B cell (primary cell): ENCODE measurements around the gene HERC4. TPM values are rescaled to one million over a fixed set of nuclear protein-coding genes. Genes with fewer than 3 reads are reported as not detected.

ENCODE experiments used
- ATAC-seq: fragments of 200-7000 bp; cut with Tn5 transposase; one replicate; pipeline ENCODE4 v1.10.0; 2021; ENCODE audit warnings: low read depth, mild to moderate bottlenecking, moderate number of reproducible peaks, moderate library complexity
- CTCF ChIA-PET: fragments of 350-600 bp; sonication (Branson Sonifier 250); formaldehyde crosslinking; loops from one replicate; lab custom pipeline; 2021; ENCODE audit warnings: antibody characterized with exemption, inconsistent platforms; lab: Charles Lee
- POLR2A ChIA-PET: fragments of 350-600 bp; sonication (Branson Sonifier 250); formaldehyde crosslinking; loops from one replicate; lab custom pipeline; 2021; ENCODE audit warnings: antibody characterized with exemption; lab: Charles Lee
- DNase-seq: peaks from one replicate; pipeline ENCODE4 v3.0.0; 2013
- H2AFZ ChIP-seq: 2 replicates; pipeline ENCODE4 v1.6.1; 2012; ENCODE audit warnings: mild to moderate bottlenecking, low read depth, low read length; ENCODE audit not compliant: insufficient read depth, poor library complexity, severe bottlenecking
- H3K27ac ChIP-seq, 2 donors: 1 replicate in 1 of 2; 2 replicates in 1 of 2; pipeline ENCODE4 v1.5.1; 2012 to 2013; ENCODE audit warnings: low read length in 2 of 2, mild to moderate bottlenecking in 2 of 2, moderate library complexity in 1 of 2
- H3K27me3 ChIP-seq, 4 experiments: fragments of 200-600 bp in 1 of 4; sonication (generic) in 1 of 4; replicated peaks in 1 of 4; 1 replicate in 2 of 4; 2 replicates in 2 of 4; pipeline versions ENCODE4 v1.6.1 to v1.7.0; 2013 to 2016; ENCODE audit warnings: low read length in 3 of 4, mild to moderate bottlenecking in 2 of 4, mixed read lengths in 1 of 4, moderate library complexity in 1 of 4; ENCODE audit not compliant: insufficient read depth in 4 of 4, control insufficient read depth in 3 of 4; ENCODE audit errors: control extremely low read depth in 1 of 4
- H3K36me3 ChIP-seq, 2 experiments: replicated peaks in 1 of 2; 1 replicate in 1 of 2; 2 replicates in 1 of 2; pipeline versions ENCODE4 v1.6.1 to v1.7.1; 2013; ENCODE audit warnings: low read length in 1 of 2; ENCODE audit not compliant: insufficient read depth in 2 of 2, control insufficient read depth in 1 of 2; ENCODE audit errors: control extremely low read depth in 1 of 2, extremely low read depth in 1 of 2
- H3K4me1 ChIP-seq, 2 donors: fragments of 200-600 bp in 1 of 2; sonication (generic) in 1 of 2; 1 replicate in 1 of 2; 2 replicates in 1 of 2; pipeline versions ENCODE4 v1.5.1 to v1.6.1; 2013 to 2017; ENCODE audit warnings: low read length in 2 of 2; ENCODE audit not compliant: control insufficient read depth in 2 of 2, insufficient read depth in 2 of 2
- H3K4me2 ChIP-seq: replicated peaks from 2 replicates; pipeline ENCODE3; 2012; ENCODE audit warnings: mild to moderate bottlenecking, low read depth, low read length; ENCODE audit not compliant: poor library complexity, severe bottlenecking
- H3K4me3 ChIP-seq, 5 experiments: fragments of 200-600 bp in 1 of 5; sonication (generic) in 1 of 5; 1 replicate in 3 of 5; 2 replicates in 2 of 5; pipeline versions ENCODE4 v1.5.1 to v1.7.0; 2011 to 2016; ENCODE audit warnings: low read length in 4 of 5, mild to moderate bottlenecking in 4 of 5, low read depth in 2 of 5, control low read depth in 1 of 5, moderate library complexity in 1 of 5; ENCODE audit not compliant: insufficient read depth in 1 of 5; ENCODE audit errors: control extremely low read depth in 1 of 5, extremely low read depth in 1 of 5
- H3K79me2 ChIP-seq: fragments of 200-600 bp; sonication (generic); one replicate; pipeline ENCODE4 v1.6.0; 2016; ENCODE audit warnings: low read length; ENCODE audit not compliant: control insufficient read depth, insufficient read depth
- H3K9ac ChIP-seq: fragments of 200-600 bp; sonication (generic); 2 replicates; pipeline ENCODE4 v1.6.1; 2017; ENCODE audit warnings: mild to moderate bottlenecking, low read length, moderate library complexity
- H3K9me3 ChIP-seq, 3 donors: one replicate each; pipeline versions ENCODE4 v1.6.1 to v1.7.1; 2013; ENCODE audit warnings: low read length in 2 of 3; ENCODE audit not compliant: control insufficient read depth in 2 of 3, insufficient read depth in 1 of 3; ENCODE audit errors: control extremely low read depth in 1 of 3
- H4K20me1 ChIP-seq: 2 replicates; pipeline ENCODE4 v1.6.0; 2012; ENCODE audit warnings: mild to moderate bottlenecking, low read length; ENCODE audit not compliant: insufficient read depth, control insufficient read depth, poor library complexity, severe bottlenecking
- H3K27ac Mint-ChIP-seq: one replicate; pipeline ENCODE4 v1.8.0; 2021; ENCODE audit warnings: mixed read lengths
- H3K27me3 Mint-ChIP-seq: one replicate; pipeline ENCODE4 v1.8.0; 2021; ENCODE audit warnings: mixed read lengths
- H3K4me1 Mint-ChIP-seq: one replicate; pipeline ENCODE4 v1.8.0; 2021; ENCODE audit warnings: mixed read lengths
- H3K4me3 Mint-ChIP-seq: one replicate; pipeline ENCODE4 v1.8.0; 2021; ENCODE audit warnings: mixed read lengths
- H3K9me3 Mint-ChIP-seq: one replicate; pipeline ENCODE4 v1.8.0; 2022; ENCODE audit warnings: mixed read lengths; ENCODE audit not compliant: insufficient read depth
- EZH2 ChIP-seq: IDR thresholded peaks from 2 replicates; pipeline ENCODE4 v1.6.1; 2012; ENCODE audit warnings: borderline replicate concordance, low read depth, mild to moderate bottlenecking, moderate library complexity, low read length; ENCODE audit not compliant: insufficient read depth, poor library complexity, severe bottlenecking
- WGBS: methylation state at CpG from one replicate; pipeline ENCODE4 v1.1.5; 2013; ENCODE audit warnings: missing lambda C conversion rate; ENCODE audit not compliant: insufficient coverage; 5-methylcytosine and 5-hydroxymethylcytosine counted together
- intact Hi-C: fragments of 100-400 bp; cut with micrococcal nuclease; formaldehyde crosslinking; loops from one replicate; pipeline ENCODE4 v1.10.0; 2022
- polyA plus RNA-seq: library from polyadenylated mRNA; depleted of rRNA; stranded (reverse); fragments of >200 nt; gene quantifications from 2 replicates; pipeline ENCODE4 v1.2.3, GENCODE V29; 2012
- total RNA-seq, 2 donors: library from RNA; stranded (reverse); fragments of 120-200 nt in 1 of 2; gene quantifications; 1 replicate in 1 of 2; 2 replicates in 1 of 2; pipeline versions ENCODE4 v1.2.3 to v1.2.4, GENCODE V29; 2013 to 2022
- TF ChIP-seq, protein P1 (sequence below): fragments of 200-600 bp; IDR thresholded peaks from one replicate; pipeline ENCODE4 v1.8.0; 2022; ENCODE audit warnings: antibody characterized with exemption, mild to moderate bottlenecking

HERC4 gene
- total and polyA plus RNA-seq, 2 donors (not counting 1 experiment from before 2014, with no cell fraction given), result 18.2 to 118 TPM

GRCh38 chr10:68111584-68111983 is 36.5 kb upstream of the HERC4 start:
- Histone ChIP-seq H4K20me1 (no peaks in the 10 kb centered on the region), H3K9ac (no peak overlapping the region), H3K4me3 (no peak overlapping the region), H3K79me2 (no peaks in the 10 kb centered on the region), H2AFZ (no peak overlapping the region), H3K9me3 (no peaks in the 10 kb centered on the region), H3K4me2 (no peak overlapping the region), H3K4me1 (no peaks in the 10 kb centered on the region), H3K27ac (no peak overlapping the region), H3K27me3 (peaks cover 0 to 2% (median 1%) of the 10 kb centered on the region in 4 experiments), H3K36me3 (no peaks in the 10 kb centered on the region)
- no peaks in the 10 kb centered on the region for H3K27me3 Mint-ChIP-seq
- H3K4me3 Mint-ChIP-seq, result no peak overlapping the region
- no peak overlapping the region for H3K27ac Mint-ChIP-seq
- no peaks in the 10 kb centered on the region for H3K4me1 Mint-ChIP-seq
- 85% methylated on average over 2 of the region's 2 CpGs for WGBS
- H3K9me3 Mint-ChIP-seq, result no peaks in the 10 kb centered on the region
- DNase-seq, result no peak
- POLR2A ChIA-PET, result no interaction called here
- ATAC-seq, result no peak
- TF ChIP-seq, protein P1, sequence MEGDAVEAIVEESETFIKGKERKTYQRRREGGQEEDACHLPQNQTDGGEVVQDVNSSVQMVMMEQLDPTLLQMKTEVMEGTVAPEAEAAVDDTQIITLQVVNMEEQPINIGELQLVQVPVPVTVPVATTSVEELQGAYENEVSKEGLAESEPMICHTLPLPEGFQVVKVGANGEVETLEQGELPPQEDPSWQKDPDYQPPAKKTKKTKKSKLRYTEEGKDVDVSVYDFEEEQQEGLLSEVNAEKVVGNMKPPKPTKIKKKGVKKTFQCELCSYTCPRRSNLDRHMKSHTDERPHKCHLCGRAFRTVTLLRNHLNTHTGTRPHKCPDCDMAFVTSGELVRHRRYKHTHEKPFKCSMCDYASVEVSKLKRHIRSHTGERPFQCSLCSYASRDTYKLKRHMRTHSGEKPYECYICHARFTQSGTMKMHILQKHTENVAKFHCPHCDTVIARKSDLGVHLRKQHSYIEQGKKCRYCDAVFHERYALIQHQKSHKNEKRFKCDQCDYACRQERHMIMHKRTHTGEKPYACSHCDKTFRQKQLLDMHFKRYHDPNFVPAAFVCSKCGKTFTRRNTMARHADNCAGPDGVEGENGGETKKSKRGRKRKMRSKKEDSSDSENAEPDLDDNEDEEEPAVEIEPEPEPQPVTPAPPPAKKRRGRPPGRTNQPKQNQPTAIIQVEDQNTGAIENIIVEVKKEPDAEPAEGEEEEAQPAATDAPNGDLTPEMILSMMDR, result no peak
- TF ChIP-seq EZH2, result no peak
- intact Hi-C loops, result no loop called here
- CTCF ChIA-PET, result no interaction called here

GRCh38 chr10:68110027-68110426 is 34.9 kb upstream of the HERC4 start:
- intact Hi-C loops, result no loop called here
- CTCF ChIA-PET, result no interaction called here
- no peaks in the 10 kb centered on the region for H3K4me1 Mint-ChIP-seq
- DNase-seq, result no peak
- no peaks in the 10 kb centered on the region for H4K20me1 ChIP-seq
- H3K27ac ChIP-seq, result no peak overlapping the region
- no peak overlapping the region for H3K4me2 ChIP-seq
- POLR2A ChIA-PET, result no interaction called here
- no peaks in the 10 kb centered on the region for H3K36me3 ChIP-seq
- H3K9ac ChIP-seq, result no peak overlapping the region
- TF ChIP-seq EZH2, result no peak
- TF ChIP-seq, protein P1, result no peak
- no peak overlapping the region for H3K4me3 Mint-ChIP-seq
- ATAC-seq, result no peak
- no peaks in the 10 kb centered on the region for H3K4me1 ChIP-seq
- H3K79me2 ChIP-seq, result no peaks in the 10 kb centered on the region
- peaks cover 0 to 2% (median 0%) of the 10 kb centered on the region in 4 experiments for H3K27me3 ChIP-seq
- H3K9me3 ChIP-seq, result no peaks in the 10 kb centered on the region
- WGBS, result no CpG with 5 or more reads among the region's 2 CpGs
- no peaks in the 10 kb centered on the region for H3K9me3 Mint-ChIP-seq
- H3K27ac Mint-ChIP-seq, result no peak overlapping the region
- no peak overlapping the region for H3K4me3 ChIP-seq
- no peak overlapping the region for H2AFZ ChIP-seq
- H3K27me3 Mint-ChIP-seq, result no peaks in the 10 kb centered on the region
